GM12892 (cell line): ENCODE results near the gene MYZAP.

ENCODE experiments used
- DNase-seq: peaks from one replicate; pipeline ENCODE4 v3.0.0; 2011; ENCODE audit not compliant: insufficient read length
- FAIRE-seq: peaks from 2 replicates; lab custom pipeline; 2011; peaks lifted over from hg19 to GRCh38; lab: Jason Lieb, UNC
- POLR2A ChIP-seq: IDR thresholded peaks from 2 replicates; pipeline ENCODE4 v1.6.1; 2011; ENCODE audit warnings: low read depth, low read length, control low read depth
- POLR2AphosphoS5 ChIP-seq: IDR thresholded peaks from 2 replicates; pipeline ENCODE4 v1.6.1; 2011; ENCODE audit warnings: low read depth, low read length, control low read depth
- TAF1 ChIP-seq: IDR thresholded peaks from 2 replicates; pipeline ENCODE4 v1.6.1; 2011; ENCODE audit warnings: low read depth, mild to moderate bottlenecking, control low read depth, low read length, borderline replicate concordance

Gene MYZAP

GRCh38 chr15:57640930-57641682 is 49.4 kb downstream of the MYZAP start:
- no peak for TF ChIP-seq POLR2AphosphoS5
- no peak for TF ChIP-seq TAF1
- TF ChIP-seq POLR2A, result no peak
- peak; percentile 27 for FAIRE-seq
- no peak for DNase-seq

GRCh38 chr15:57643826-57644225 is 52.1 kb downstream of the MYZAP start:
- DNase-seq (no peak), FAIRE-seq (no peak)
- TF ChIP-seq POLR2AphosphoS5 (no peak), TAF1 (no peak), POLR2A (no peak)

- FAIRE-seq, result no peak
- DNase-seq, result no peak
- TF ChIP-seq POLR2A (no peak), POLR2AphosphoS5 (no peak)
Observed at GRCh38 chr15:57646087-57646486, 54.4 kb downstream of the MYZAP start.

GRCh38 chr15:57647071-57647790 is 55.5 kb downstream of the MYZAP start:
- DNase-seq, result no peak
- peak; percentile 14 for FAIRE-seq
- TF ChIP-seq TAF1 (no peak), POLR2A (no peak), POLR2AphosphoS5 (no peak)

GRCh38 chr15:57647791-57648130 is 56.1 kb downstream of the MYZAP start:
- FAIRE-seq, result peak; percentile 60
- no peak for DNase-seq
- TF ChIP-seq TAF1 (no peak), POLR2A (no peak), POLR2AphosphoS5 (no peak)

GRCh38 chr15:57649138-57649537 is 57.4 kb downstream of the MYZAP start:
- no peak for FAIRE-seq
- no peak for DNase-seq
- TF ChIP-seq TAF1 (no peak), POLR2AphosphoS5 (no peak), POLR2A (no peak)

GRCh38 chr15:57651445-57651844 is 59.7 kb downstream of the MYZAP start:
- DNase-seq, result no peak
- no peak for FAIRE-seq

GRCh38 chr15:57652481-57652880 is 60.8 kb downstream of the MYZAP start:
- no peak for FAIRE-seq
- TF ChIP-seq TAF1 (no peak), POLR2A (no peak), POLR2AphosphoS5 (no peak)

More at GRCh38 chr15:57651445-57651844, 59.7 kb downstream of the MYZAP start:
- TF ChIP-seq TAF1 (no peak), POLR2A (no peak), POLR2AphosphoS5 (no peak)

GRCh38 chr15:57654153-57654852 is 62.6 kb downstream of the MYZAP start:
- DNase-seq (no peak), FAIRE-seq (no peak)
- TF ChIP-seq POLR2A (no peak), POLR2AphosphoS5 (no peak), TAF1 (no peak)

More at GRCh38 chr15:57652481-57652880, 60.8 kb downstream of the MYZAP start:
- DNase-seq, result no peak

- TF ChIP-seq POLR2AphosphoS5 (no peak), TAF1 (no peak), POLR2A (no peak)
- no peak for FAIRE-seq
- no peak for DNase-seq
Observed at GRCh38 chr15:57655053-57655452, 63.3 kb downstream of the MYZAP start.

- no peak for DNase-seq
- FAIRE-seq, result no peak
- TF ChIP-seq POLR2AphosphoS5, result no peak
- TF ChIP-seq POLR2A, result no peak
- TF ChIP-seq TAF1, result no peak
Observed at GRCh38 chr15:57655809-57656208, 64.1 kb downstream of the MYZAP start.

GRCh38 chr15:57656434-57656833 is 64.7 kb downstream of the MYZAP start:
- FAIRE-seq, result no peak
- no peak for TF ChIP-seq POLR2AphosphoS5
- TF ChIP-seq TAF1, result no peak
- no peak for TF ChIP-seq POLR2A
- no peak for DNase-seq
